MG63 (cell line): ENCODE measurements around the gene MEGF11. TPM values are rescaled to one million over a fixed set of nuclear protein-coding genes. Genes with fewer than 3 reads are reported as not detected.
"Not testable (repeated sequence)": the region's sequence is repeated elsewhere in the genome, so short reads cannot be mapped to it uniquely, and the experiment has no call there.

Experiments
- DNase-seq: peaks from one replicate; pipeline ENCODE4 v3.0.0-alpha.2; 2020
- H3K27me3 ChIP-seq: fragments of 250-450 bp; sonication (Bioruptor Pico); 2 replicates; pipeline ENCODE4 v1.5.1; 2020; ENCODE audit warnings: mild to moderate bottlenecking, moderate library complexity
- H3K36me3 ChIP-seq: fragments of 250-450 bp; sonication (Bioruptor Pico); 2 replicates; pipeline ENCODE4 v1.5.1; 2020; ENCODE audit warnings: mild to moderate bottlenecking, moderate library complexity
- H3K4me3 ChIP-seq: fragments of 250-450 bp; sonication (Bioruptor Pico); 2 replicates; pipeline ENCODE4 v1.5.1; 2020; ENCODE audit warnings: mild to moderate bottlenecking, moderate library complexity
- H3K9me3 ChIP-seq: fragments of 250-450 bp; sonication (Bioruptor Pico); 2 replicates; pipeline ENCODE4 v1.5.1; 2020; ENCODE audit warnings: mild to moderate bottlenecking, moderate library complexity
- total RNA-seq: library from RNA; depleted of rRNA; stranded (reverse); fragments of >200 nt; shearing (Covaris generic); gene quantifications from 2 replicates; pipeline ENCODE4 v1.2.3, GENCODE V29; 2014; ENCODE audit warnings: low replicate concordance

The MEGF11 gene
- total RNA-seq, 1 experiment from 2014 or later, result 0.10 TPM

GRCh38 chr15:65978110-65978509 is 275.4 kb downstream of the MEGF11 start:
- H3K4me3 ChIP-seq, result no peak overlapping the region
- no peaks in the 10 kb centered on the region for H3K36me3 ChIP-seq
- no peak for DNase-seq
- peaks cover 3% of the 10 kb centered on the region; the same call in 1 of the 2 replicates for H3K27me3 ChIP-seq
- no peaks in the 10 kb centered on the region for H3K9me3 ChIP-seq

- not testable (repeated sequence) for H3K27me3 ChIP-seq, H3K4me3 ChIP-seq, DNase-seq, H3K36me3 ChIP-seq, H3K9me3 ChIP-seq
These were observed 277.4 kb downstream of the MEGF11 start for GRCh38 chr15:65976196-65976595.

DNA sequence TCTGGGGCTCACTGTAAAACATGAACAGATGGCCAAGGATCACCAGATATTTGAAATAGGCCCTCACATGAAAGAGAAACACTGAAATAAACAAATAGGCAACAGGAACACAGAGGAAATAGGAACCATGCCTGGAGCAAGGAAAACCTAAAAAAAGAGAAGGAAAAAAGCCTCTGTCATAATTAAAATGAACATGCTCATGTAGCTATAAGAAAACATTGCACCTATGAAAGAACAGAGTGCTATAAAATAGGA is 281.9 kb downstream of the MEGF11 start:
- Histone ChIP-seq H3K27me3 (no peaks in the 10 kb centered on the region; the same call in 1 of the 2 replicates), H3K36me3 (no peaks in the 10 kb centered on the region), H3K9me3 (no peaks in the 10 kb centered on the region), H3K4me3 (no peak overlapping the region)
- DNase-seq, result no peak

GRCh38 chr15:65970937-65971740 is 282.4 kb downstream of the MEGF11 start:
- no peaks in the 10 kb centered on the region for H3K36me3 ChIP-seq
- DNase-seq, result no peak
- no peak overlapping the region for H3K4me3 ChIP-seq
- no peaks in the 10 kb centered on the region for H3K9me3 ChIP-seq
- no peaks in the 10 kb centered on the region; the same call in 1 of the 2 replicates for H3K27me3 ChIP-seq

- H3K9me3 ChIP-seq, result no peaks in the 10 kb centered on the region
- H3K36me3 ChIP-seq, result no peaks in the 10 kb centered on the region
- DNase-seq, result no peak
- H3K27me3 ChIP-seq, result no peaks in the 10 kb centered on the region; the same call in 1 of the 2 replicates
- no peak overlapping the region for H3K4me3 ChIP-seq
These were observed 283.4 kb downstream of the MEGF11 start for GRCh38 chr15:65969865-65970816.

DNA sequence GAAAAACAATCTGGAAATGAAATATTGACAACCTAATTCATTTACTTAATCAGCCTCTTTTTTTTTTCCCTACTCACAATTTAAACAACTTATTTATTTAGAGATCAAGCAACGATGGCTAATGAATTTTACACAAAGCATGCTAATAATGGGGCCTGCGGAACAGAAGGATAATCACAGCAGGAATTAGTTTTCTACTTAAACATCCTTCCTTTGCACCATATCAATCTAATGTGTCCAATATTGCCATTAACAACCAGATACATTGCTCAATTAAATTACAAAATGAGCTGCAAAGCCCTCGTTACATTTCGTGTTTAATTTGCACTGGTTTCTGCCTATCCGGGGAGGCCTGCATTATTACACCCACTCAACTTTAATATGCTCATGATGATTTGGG is 285.0 kb downstream of the MEGF11 start:
- no peak overlapping the region for H3K4me3 ChIP-seq
- H3K27me3 ChIP-seq, result no peaks in the 10 kb centered on the region
- H3K9me3 ChIP-seq, result no peaks in the 10 kb centered on the region
- DNase-seq, result no peak
- H3K36me3 ChIP-seq, result no peaks in the 10 kb centered on the region

DNA sequence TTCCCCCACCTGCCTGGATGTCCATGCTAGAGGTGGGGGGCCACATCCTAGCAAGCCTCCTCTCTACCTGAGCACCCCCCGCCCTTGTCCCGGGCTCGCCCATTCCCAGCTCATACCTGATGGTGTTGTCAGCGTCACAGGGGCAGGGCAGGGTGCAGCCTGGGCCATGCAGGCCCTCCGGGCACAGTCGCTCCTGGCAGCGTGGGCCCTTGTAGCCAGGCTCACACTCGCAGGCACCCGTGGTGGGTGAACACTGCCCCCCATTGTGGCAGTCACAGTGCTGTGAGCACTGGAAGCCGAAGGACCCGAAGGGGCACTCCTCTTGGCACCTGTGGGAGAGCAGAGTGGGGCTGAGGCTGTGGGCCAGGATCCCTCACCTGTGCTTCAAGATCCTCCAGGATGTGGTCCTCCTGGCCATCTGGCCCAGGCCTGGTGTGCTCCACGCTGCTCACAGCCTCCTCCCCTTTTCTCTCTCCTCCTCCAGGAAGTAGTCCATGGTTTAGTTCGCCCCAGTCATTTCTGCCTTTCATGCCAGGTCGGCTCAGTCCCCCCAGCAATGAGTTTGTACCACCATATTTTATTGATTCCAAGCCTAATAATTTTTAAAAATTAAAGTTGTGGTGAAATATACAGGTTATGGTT is 288.6 kb downstream of the MEGF11 start:
- Histone ChIP-seq H3K36me3 (no peaks in the 10 kb centered on the region), H3K27me3 (peaks cover 13% of the 10 kb centered on the region), H3K4me3 (no peak overlapping the region), H3K9me3 (no peaks in the 10 kb centered on the region)
- DNase-seq, result no peak

- H3K27me3 ChIP-seq, result peaks cover 13% of the 10 kb centered on the region
- H3K36me3 ChIP-seq, result no peaks in the 10 kb centered on the region
- no peaks in the 10 kb centered on the region for H3K9me3 ChIP-seq
These were observed 289.6 kb downstream of the MEGF11 start for GRCh38 chr15:65963911-65964482.

GRCh38 chr15:65963358-65963757 is 290.2 kb downstream of the MEGF11 start:
- Histone ChIP-seq H3K36me3 (no peaks in the 10 kb centered on the region), H3K4me3 (no peak overlapping the region), H3K9me3 (no peaks in the 10 kb centered on the region), H3K27me3 (peaks cover 13% of the 10 kb centered on the region)
- DNase-seq, result no peak

More at GRCh38 chr15:65963911-65964482, 289.6 kb downstream of the MEGF11 start:
- no peak for DNase-seq
- no peak overlapping the region for H3K4me3 ChIP-seq

- no peaks in the 10 kb centered on the region for H3K9me3 ChIP-seq
- no peak for DNase-seq
- peaks cover 13% of the 10 kb centered on the region for H3K27me3 ChIP-seq
- no peak overlapping the region for H3K4me3 ChIP-seq
- no peaks in the 10 kb centered on the region for H3K36me3 ChIP-seq
These were observed 291.4 kb downstream of the MEGF11 start for GRCh38 chr15:65962187-65962586.

GRCh38 chr15:65960586-65960985 is 293.0 kb downstream of the MEGF11 start:
- no peak for DNase-seq
- H3K27me3 ChIP-seq, result peaks cover 13% of the 10 kb centered on the region
- no peaks in the 10 kb centered on the region for H3K9me3 ChIP-seq
- H3K36me3 ChIP-seq, result no peaks in the 10 kb centered on the region
- no peak overlapping the region for H3K4me3 ChIP-seq

GRCh38 chr15:65958835-65959234 is 294.7 kb downstream of the MEGF11 start:
- Histone ChIP-seq H3K4me3 (no peak overlapping the region), H3K27me3 (peaks cover 13% of the 10 kb centered on the region), H3K36me3 (no peaks in the 10 kb centered on the region), H3K9me3 (no peaks in the 10 kb centered on the region)
- DNase-seq, result no peak

DNA sequence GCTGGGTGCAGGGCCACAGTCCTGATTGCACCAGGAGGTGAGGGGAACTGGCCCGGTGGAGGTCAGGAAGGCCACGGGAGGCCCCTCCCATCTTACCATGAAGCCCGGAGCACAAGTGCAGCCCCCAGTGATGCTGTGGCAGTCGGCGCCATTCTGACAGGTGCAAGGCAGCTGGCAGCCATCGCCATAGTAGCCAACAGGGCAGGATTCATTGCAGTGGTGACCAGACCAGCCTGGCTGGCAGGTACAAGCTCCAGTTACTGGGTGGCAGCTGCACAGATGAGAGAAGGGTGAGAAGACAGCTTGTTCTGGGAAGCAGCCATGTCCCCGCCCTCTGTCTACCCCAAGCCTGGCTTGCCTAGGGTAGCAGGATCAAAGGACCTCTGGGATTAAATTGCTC is 296.1 kb downstream of the MEGF11 start:
- Histone ChIP-seq H3K36me3 (no peaks in the 10 kb centered on the region), H3K4me3 (no peak overlapping the region), H3K9me3 (no peaks in the 10 kb centered on the region), H3K27me3 (peaks cover 13% of the 10 kb centered on the region)
- DNase-seq, result no peak

DNA sequence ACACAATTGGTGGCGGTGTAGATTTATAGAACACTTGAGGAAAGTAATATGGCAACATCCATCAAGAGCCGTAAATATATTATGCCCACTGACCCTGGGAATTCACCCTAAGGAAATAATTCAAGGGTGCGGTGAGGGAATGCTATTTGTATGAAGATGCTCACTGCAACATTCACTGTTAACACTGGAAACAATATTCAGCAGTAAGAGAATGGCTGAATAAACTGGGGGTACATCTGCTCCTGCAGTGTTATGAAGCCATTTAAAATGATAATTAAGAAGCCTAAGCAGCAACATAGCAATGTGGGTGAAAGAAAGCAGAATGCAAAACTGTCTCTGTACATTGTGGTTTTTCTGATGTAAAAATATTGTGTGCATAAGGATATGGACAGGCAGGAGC is 296.7 kb downstream of the MEGF11 start:
- peaks cover 13% of the 10 kb centered on the region for H3K27me3 ChIP-seq
- no peaks in the 10 kb centered on the region for H3K36me3 ChIP-seq
- H3K4me3 ChIP-seq, result no peak overlapping the region

DNA sequence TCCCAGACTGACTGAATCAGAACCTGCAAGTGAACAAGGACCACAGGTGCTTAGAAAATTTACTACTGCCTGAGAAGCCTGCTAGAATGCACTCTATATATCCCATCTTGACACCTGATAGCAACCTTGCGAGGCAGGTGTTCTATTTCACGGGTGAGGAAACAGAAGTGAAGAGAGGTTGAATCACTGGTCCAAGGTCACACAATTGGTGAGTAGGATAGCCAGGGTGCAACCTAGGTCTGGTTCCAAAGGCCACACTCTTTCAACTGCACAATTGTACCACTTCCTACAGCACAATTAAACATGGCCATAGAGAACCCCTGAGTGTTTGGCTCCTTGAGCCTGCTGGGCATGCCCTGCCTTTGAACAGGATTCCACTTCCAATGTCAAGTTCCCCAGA is 297.2 kb downstream of the MEGF11 start:
- DNase-seq, result no peak
- Histone ChIP-seq H3K27me3 (peaks cover 7% of the 10 kb centered on the region), H3K4me3 (no peak overlapping the region), H3K36me3 (no peaks in the 10 kb centered on the region), H3K9me3 (no peaks in the 10 kb centered on the region)

More for the DNA sequence above, 296.7 kb downstream of the MEGF11 start:
- no peak for DNase-seq
- no peaks in the 10 kb centered on the region for H3K9me3 ChIP-seq

DNA sequence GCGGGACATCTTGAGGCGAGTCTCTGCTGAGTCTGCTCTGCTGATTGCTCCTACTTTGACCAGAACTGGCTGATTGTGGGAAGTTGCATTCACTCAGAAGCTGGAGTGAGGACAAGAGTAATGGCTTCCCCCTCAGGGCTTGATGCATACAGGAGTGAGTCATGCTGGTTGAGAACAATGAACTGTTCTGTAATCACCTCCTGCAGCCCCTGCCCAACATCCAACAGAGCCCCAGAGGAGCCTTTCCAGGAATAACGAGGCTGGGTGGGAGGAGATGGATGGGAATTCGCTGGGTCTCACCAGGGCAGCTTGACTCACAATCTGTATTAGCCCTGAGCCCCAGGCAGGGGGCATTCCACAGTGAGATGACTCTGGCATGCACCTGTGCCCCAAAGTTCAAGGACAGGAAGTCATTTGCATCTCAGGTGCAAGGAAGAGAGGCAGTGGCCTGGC is 299.2 kb downstream of the MEGF11 start:
- Histone ChIP-seq H3K36me3 (no peaks in the 10 kb centered on the region), H3K27me3 (no peaks in the 10 kb centered on the region; the same call in 1 of the 2 replicates), H3K9me3 (no peaks in the 10 kb centered on the region), H3K4me3 (no peak overlapping the region)
- peak; percentile 14 for DNase-seq

DNA sequence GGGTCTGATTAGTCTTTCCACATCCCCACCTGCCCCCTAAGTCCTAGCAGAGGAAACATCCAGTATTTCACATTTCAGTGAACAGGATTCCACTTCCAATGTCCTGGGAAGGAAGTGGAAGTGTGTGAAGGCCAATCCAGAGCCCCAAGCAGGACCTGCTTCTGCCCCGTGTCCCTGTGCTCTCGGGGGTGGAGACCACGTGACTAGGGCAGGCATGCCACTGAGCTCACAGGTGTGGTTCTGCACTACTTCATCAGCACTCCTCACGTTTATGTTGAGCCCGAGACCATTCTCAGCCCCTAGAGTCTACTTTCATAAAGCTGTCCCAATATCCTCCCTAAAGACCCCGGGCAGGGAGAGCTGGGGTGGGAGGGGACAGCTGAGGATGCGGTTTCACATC is 299.9 kb downstream of the MEGF11 start:
- Histone ChIP-seq H3K27me3 (no peaks in the 10 kb centered on the region), H3K9me3 (no peaks in the 10 kb centered on the region), H3K4me3 (no peak overlapping the region), H3K36me3 (no peaks in the 10 kb centered on the region)
- no peak for DNase-seq
